B cell (primary cell): Measurements from ENCODE around the gene SLC35A5. TPM values are rescaled to one million over a fixed set of nuclear protein-coding genes. Genes with fewer than 3 reads are reported as not detected.

ENCODE experiments used
- ATAC-seq: fragments of 200-7000 bp; cut with Tn5 transposase; one replicate; pipeline ENCODE4 v1.10.0; 2021; ENCODE audit warnings: low read depth, mild to moderate bottlenecking, moderate number of reproducible peaks, moderate library complexity
- CTCF ChIA-PET: fragments of 350-600 bp; sonication (Branson Sonifier 250); formaldehyde crosslinking; loops from one replicate; lab custom pipeline; 2021; ENCODE audit warnings: antibody characterized with exemption, inconsistent platforms; lab: Charles Lee
- POLR2A ChIA-PET: fragments of 350-600 bp; sonication (Branson Sonifier 250); formaldehyde crosslinking; loops from one replicate; lab custom pipeline; 2021; ENCODE audit warnings: antibody characterized with exemption; lab: Charles Lee
- DNase-seq: peaks from one replicate; pipeline ENCODE4 v3.0.0; 2013
- H2AFZ ChIP-seq: 2 replicates; pipeline ENCODE4 v1.6.1; 2012; ENCODE audit warnings: mild to moderate bottlenecking, low read depth, low read length; ENCODE audit not compliant: insufficient read depth, poor library complexity, severe bottlenecking
- H3K27ac ChIP-seq, 2 donors: 1 replicate in 1 of 2; 2 replicates in 1 of 2; pipeline ENCODE4 v1.5.1; 2012 to 2013; ENCODE audit warnings: low read length in 2 of 2, mild to moderate bottlenecking in 2 of 2, moderate library complexity in 1 of 2
- H3K27me3 ChIP-seq, 4 experiments: fragments of 200-600 bp in 1 of 4; sonication (generic) in 1 of 4; replicated peaks in 1 of 4; 1 replicate in 2 of 4; 2 replicates in 2 of 4; pipeline versions ENCODE4 v1.6.1 to v1.7.0; 2013 to 2016; ENCODE audit warnings: low read length in 3 of 4, mild to moderate bottlenecking in 2 of 4, mixed read lengths in 1 of 4, moderate library complexity in 1 of 4; ENCODE audit not compliant: insufficient read depth in 4 of 4, control insufficient read depth in 3 of 4; ENCODE audit errors: control extremely low read depth in 1 of 4
- H3K36me3 ChIP-seq, 2 experiments: replicated peaks in 1 of 2; 1 replicate in 1 of 2; 2 replicates in 1 of 2; pipeline versions ENCODE4 v1.6.1 to v1.7.1; 2013; ENCODE audit warnings: low read length in 1 of 2; ENCODE audit not compliant: insufficient read depth in 2 of 2, control insufficient read depth in 1 of 2; ENCODE audit errors: control extremely low read depth in 1 of 2, extremely low read depth in 1 of 2
- H3K4me1 ChIP-seq, 2 donors: fragments of 200-600 bp in 1 of 2; sonication (generic) in 1 of 2; 1 replicate in 1 of 2; 2 replicates in 1 of 2; pipeline versions ENCODE4 v1.5.1 to v1.6.1; 2013 to 2017; ENCODE audit warnings: low read length in 2 of 2; ENCODE audit not compliant: control insufficient read depth in 2 of 2, insufficient read depth in 2 of 2
- H3K4me2 ChIP-seq: replicated peaks from 2 replicates; pipeline ENCODE3; 2012; ENCODE audit warnings: mild to moderate bottlenecking, low read depth, low read length; ENCODE audit not compliant: poor library complexity, severe bottlenecking
- H3K4me3 ChIP-seq, 5 experiments: fragments of 200-600 bp in 1 of 5; sonication (generic) in 1 of 5; 1 replicate in 3 of 5; 2 replicates in 2 of 5; pipeline versions ENCODE4 v1.5.1 to v1.7.0; 2011 to 2016; ENCODE audit warnings: low read length in 4 of 5, mild to moderate bottlenecking in 4 of 5, low read depth in 2 of 5, control low read depth in 1 of 5, moderate library complexity in 1 of 5; ENCODE audit not compliant: insufficient read depth in 1 of 5; ENCODE audit errors: control extremely low read depth in 1 of 5, extremely low read depth in 1 of 5
- H3K79me2 ChIP-seq: fragments of 200-600 bp; sonication (generic); one replicate; pipeline ENCODE4 v1.6.0; 2016; ENCODE audit warnings: low read length; ENCODE audit not compliant: control insufficient read depth, insufficient read depth
- H3K9ac ChIP-seq: fragments of 200-600 bp; sonication (generic); 2 replicates; pipeline ENCODE4 v1.6.1; 2017; ENCODE audit warnings: mild to moderate bottlenecking, low read length, moderate library complexity
- H3K9me3 ChIP-seq, 3 donors: one replicate each; pipeline versions ENCODE4 v1.6.1 to v1.7.1; 2013; ENCODE audit warnings: low read length in 2 of 3; ENCODE audit not compliant: control insufficient read depth in 2 of 3, insufficient read depth in 1 of 3; ENCODE audit errors: control extremely low read depth in 1 of 3
- H4K20me1 ChIP-seq: 2 replicates; pipeline ENCODE4 v1.6.0; 2012; ENCODE audit warnings: mild to moderate bottlenecking, low read length; ENCODE audit not compliant: insufficient read depth, control insufficient read depth, poor library complexity, severe bottlenecking
- H3K27ac Mint-ChIP-seq: one replicate; pipeline ENCODE4 v1.8.0; 2021; ENCODE audit warnings: mixed read lengths
- H3K27me3 Mint-ChIP-seq: one replicate; pipeline ENCODE4 v1.8.0; 2021; ENCODE audit warnings: mixed read lengths
- H3K4me1 Mint-ChIP-seq: one replicate; pipeline ENCODE4 v1.8.0; 2021; ENCODE audit warnings: mixed read lengths
- H3K4me3 Mint-ChIP-seq: one replicate; pipeline ENCODE4 v1.8.0; 2021; ENCODE audit warnings: mixed read lengths
- H3K9me3 Mint-ChIP-seq: one replicate; pipeline ENCODE4 v1.8.0; 2022; ENCODE audit warnings: mixed read lengths; ENCODE audit not compliant: insufficient read depth
- CTCF ChIP-seq: fragments of 200-600 bp; IDR thresholded peaks from one replicate; pipeline ENCODE4 v1.8.0; 2022; ENCODE audit warnings: antibody characterized with exemption, mild to moderate bottlenecking
- EZH2 ChIP-seq: IDR thresholded peaks from 2 replicates; pipeline ENCODE4 v1.6.1; 2012; ENCODE audit warnings: borderline replicate concordance, low read depth, mild to moderate bottlenecking, moderate library complexity, low read length; ENCODE audit not compliant: insufficient read depth, poor library complexity, severe bottlenecking
- intact Hi-C: fragments of 100-400 bp; cut with micrococcal nuclease; formaldehyde crosslinking; loops from one replicate; pipeline ENCODE4 v1.10.0; 2022
- polyA plus RNA-seq: library from polyadenylated mRNA; depleted of rRNA; stranded (reverse); fragments of >200 nt; gene quantifications from 2 replicates; pipeline ENCODE4 v1.2.3, GENCODE V29; 2012
- total RNA-seq, 2 donors: library from RNA; stranded (reverse); fragments of 120-200 nt in 1 of 2; gene quantifications; 1 replicate in 1 of 2; 2 replicates in 1 of 2; pipeline versions ENCODE4 v1.2.3 to v1.2.4, GENCODE V29; 2013 to 2022

SLC35A5 gene
- total and polyA plus RNA-seq, 2 donors (not counting 1 experiment from before 2014, with no cell fraction given), result 15.4 to 34.9 TPM

- TF ChIP-seq CTCF (no peak), EZH2 (no peak)
- Histone ChIP-seq H4K20me1 (no peaks in the 10 kb centered on the region), H3K9ac (no peak overlapping the region), H3K4me1 (no peaks in the 10 kb centered on the region), H3K36me3 (peaks cover 1 to 6% of the 10 kb centered on the region in 2 experiments), H3K79me2 (no peaks in the 10 kb centered on the region), H2AFZ (no peak overlapping the region), H3K4me2 (no peak overlapping the region), H3K4me3 (no peak overlapping the region), H3K9me3 (no peaks in the 10 kb centered on the region), H3K27ac (no peak overlapping the region), H3K27me3 (no peaks in the 10 kb centered on the region)
- Mint-ChIP-seq H3K27me3 (no peaks in the 10 kb centered on the region), H3K4me1 (peaks cover 7% of the 10 kb centered on the region), H3K9me3 (no peaks in the 10 kb centered on the region), H3K27ac (no peak overlapping the region), H3K4me3 (no peak overlapping the region)
- ChIA-PET CTCF (interaction anchor here (1.4 kb wide), 1 partner anchor 9 kb away, joined by 4 read pairs; no protein-coding TSS in a partner anchor), POLR2A (no interaction called here)
- DNase-seq, result no peak
- intact Hi-C loops, result no loop called here
- no peak for ATAC-seq
Measured at GRCh38 chr3:112598731-112599130, 36.9 kb downstream of the SLC35A5 start.

GRCh38 chr3:112602217-112602838, 40.5 kb downstream of the SLC35A5 start:
- Histone ChIP-seq H3K4me2 (no peak overlapping the region), H4K20me1 (no peaks in the 10 kb centered on the region), H3K79me2 (no peaks in the 10 kb centered on the region), H2AFZ (no peak overlapping the region), H3K9me3 (no peaks in the 10 kb centered on the region), H3K27me3 (no peaks in the 10 kb centered on the region), H3K4me3 (no peak overlapping the region), H3K9ac (no peak overlapping the region), H3K27ac (no peak overlapping the region), H3K4me1 (no peaks in the 10 kb centered on the region), H3K36me3 (peaks cover 0 to 1% of the 10 kb centered on the region in 2 experiments)
- Mint-ChIP-seq H3K27me3 (no peaks in the 10 kb centered on the region), H3K9me3 (no peaks in the 10 kb centered on the region), H3K27ac (no peak overlapping the region), H3K4me1 (peaks cover 7% of the 10 kb centered on the region), H3K4me3 (no peak overlapping the region)
- POLR2A ChIA-PET, result no interaction called here
- intact Hi-C loops, result no loop called here
- CTCF ChIA-PET, result no interaction called here
- no peak for ATAC-seq
- TF ChIP-seq EZH2 (no peak), CTCF (no peak)
- DNase-seq, result no peak
